H9 (cell line): ENCODE results near the gene SIGLEC7. TPM values are rescaled to one million over a fixed set of nuclear protein-coding genes. Genes with fewer than 3 reads are reported as not detected.

Experiments
- DNase-seq: peaks from one replicate; pipeline ENCODE4 v3.0.0-alpha.2; 2017
- H2AFZ ChIP-seq: one replicate; pipeline ENCODE4 v1.6.1; 2013; ENCODE audit warnings: mild to moderate bottlenecking, low read length, control low read depth, moderate library complexity
- H2AK5ac ChIP-seq: 2 replicates; pipeline ENCODE4 v1.6.1; 2013; ENCODE audit warnings: low read length, control low read depth, mixed read lengths; ENCODE audit not compliant: insufficient read length
- H2BK120ac ChIP-seq: one replicate; pipeline ENCODE4 v1.6.1; 2013; ENCODE audit warnings: low read depth, mild to moderate bottlenecking, low read length, control low read depth, inconsistent platforms; ENCODE audit not compliant: poor library complexity, severe bottlenecking
- H2BK12ac ChIP-seq: 2 replicates; pipeline ENCODE4 v1.6.1; 2013; ENCODE audit warnings: low read length, control low read depth, mixed read lengths, low read depth; ENCODE audit not compliant: insufficient read length
- H2BK15ac ChIP-seq: 2 replicates; pipeline ENCODE4 v1.6.1; 2013; ENCODE audit warnings: low read depth, low read length, control low read depth
- H2BK20ac ChIP-seq: one replicate; pipeline ENCODE4 v1.6.1; 2013; ENCODE audit warnings: low read depth, mild to moderate bottlenecking, low read length, control low read depth, inconsistent platforms; ENCODE audit not compliant: poor library complexity, severe bottlenecking
- H2BK5ac ChIP-seq: 2 replicates; pipeline ENCODE4 v1.6.1; 2013; ENCODE audit warnings: low read length, control low read depth, mixed read lengths; ENCODE audit not compliant: insufficient read length
- H3K14ac ChIP-seq: 2 replicates; pipeline ENCODE4 v1.6.1; 2013; ENCODE audit warnings: low read length, control low read depth; ENCODE audit not compliant: insufficient read depth
- H3K18ac ChIP-seq: 2 replicates; pipeline ENCODE4 v1.6.1; 2013; ENCODE audit warnings: low read depth, mild to moderate bottlenecking, mixed read lengths, low read length, control low read depth; ENCODE audit not compliant: insufficient read length
- H3K23ac ChIP-seq: 2 replicates; pipeline ENCODE4 v1.6.1; 2013; ENCODE audit warnings: low read length, control low read depth, mixed read lengths, low read depth; ENCODE audit not compliant: insufficient read length
- H3K23me2 ChIP-seq: 2 replicates; pipeline ENCODE4 v1.6.1; 2013; ENCODE audit warnings: low read depth, mild to moderate bottlenecking, mixed read lengths, low read length, control low read depth; ENCODE audit not compliant: insufficient read length, poor library complexity, severe bottlenecking
- H3K27ac ChIP-seq: 2 replicates; pipeline ENCODE4 v1.5.1; 2013; ENCODE audit warnings: low read length, control low read depth, mixed read lengths, low read depth; ENCODE audit not compliant: insufficient read length
- H3K27me3 ChIP-seq: 2 replicates; pipeline ENCODE4 v1.6.1; 2013; ENCODE audit warnings: low read length, control low read depth, inconsistent platforms; ENCODE audit not compliant: insufficient read depth
- H3K4ac ChIP-seq: 2 replicates; pipeline ENCODE4 v1.6.1; 2013; ENCODE audit warnings: low read depth, mild to moderate bottlenecking, control low read depth, inconsistent platforms, low read length, moderate library complexity
- H3K4me1 ChIP-seq: 2 replicates; pipeline ENCODE4 v1.6.1; 2013; ENCODE audit warnings: low read length, control low read depth, inconsistent platforms; ENCODE audit not compliant: insufficient read depth
- H3K4me2 ChIP-seq: 2 replicates; pipeline ENCODE4 v1.6.1; 2013; ENCODE audit warnings: low read length, control low read depth, mixed read lengths; ENCODE audit not compliant: insufficient read length, insufficient read depth
- H3K56ac ChIP-seq: 2 replicates; pipeline ENCODE4 v1.6.1; 2013; ENCODE audit warnings: low read depth, mild to moderate bottlenecking, mixed read lengths, low read length, control low read depth; ENCODE audit not compliant: insufficient read length
- H3K79me1 ChIP-seq: 2 replicates; pipeline ENCODE4 v1.6.1; 2013; ENCODE audit warnings: low read depth, mild to moderate bottlenecking, moderate library complexity, low read length, control low read depth, inconsistent platforms; ENCODE audit not compliant: insufficient read depth, poor library complexity, severe bottlenecking
- H3K79me2 ChIP-seq: 2 replicates; pipeline ENCODE4 v1.6.1; 2013; ENCODE audit warnings: low read length, control low read depth, inconsistent platforms; ENCODE audit not compliant: insufficient read depth
- H3K9ac ChIP-seq: 2 replicates; pipeline ENCODE4 v1.6.1; 2013; ENCODE audit warnings: low read length, control low read depth, mixed read lengths; ENCODE audit not compliant: insufficient read length; ENCODE audit errors: extremely low read depth
- H3K9me3 ChIP-seq: one replicate; pipeline ENCODE4 v1.6.1; 2013; ENCODE audit warnings: low read depth, low read length, inconsistent platforms; ENCODE audit not compliant: control insufficient read depth
- H3T11ph ChIP-seq: one replicate; pipeline ENCODE4 v1.6.1; 2013; ENCODE audit warnings: mild to moderate bottlenecking, low read length, control low read depth, inconsistent platforms
- H4K20me1 ChIP-seq: one replicate; pipeline ENCODE4 v1.6.1; 2013; ENCODE audit not compliant: control insufficient read depth, insufficient read length, insufficient read depth
- H4K5ac ChIP-seq: 2 replicates; pipeline ENCODE4 v1.6.1; 2013; ENCODE audit warnings: low read depth, mild to moderate bottlenecking, mixed read lengths, low read length, control low read depth; ENCODE audit not compliant: insufficient read length
- H4K8ac ChIP-seq: replicated peaks from 2 replicates; pipeline ENCODE4 v1.6.1; 2013; ENCODE audit warnings: low read length, control low read depth, mixed read lengths, low read depth; ENCODE audit not compliant: insufficient read length
- H4K91ac ChIP-seq: 2 replicates; pipeline ENCODE4 v1.6.1; 2013; ENCODE audit warnings: low read depth, mild to moderate bottlenecking, moderate library complexity, mixed read lengths, low read length, control low read depth; ENCODE audit not compliant: insufficient read length
- H3K27ac Mint-ChIP-seq, 3 experiments: 2 replicates in 2 of 3; 3 replicates in 1 of 3; pipeline ENCODE4 v1.8.0; 2020 to 2021; ENCODE audit warnings: mixed read lengths in 3 of 3, mild to moderate bottlenecking in 1 of 3, moderate library complexity in 1 of 3
- H3K27me3 Mint-ChIP-seq: 2 replicates; pipeline ENCODE4 v1.8.0; 2021; ENCODE audit warnings: low read depth, mild to moderate bottlenecking, moderate library complexity, mixed read lengths
- H3K36me3 Mint-ChIP-seq, 3 experiments: 2 replicates in 2 of 3; 3 replicates in 1 of 3; pipeline ENCODE4 v1.8.0; 2020 to 2021; ENCODE audit warnings: low read depth in 3 of 3, mixed read lengths in 3 of 3; ENCODE audit not compliant: insufficient read depth in 1 of 3
- H3K4me1 Mint-ChIP-seq, 2 experiments: 2 replicates each; pipeline ENCODE4 v1.8.0; 2020; ENCODE audit warnings: mixed read lengths in 2 of 2
- H3K4me3 Mint-ChIP-seq, 2 experiments: 2 replicates in 1 of 2; 3 replicates in 1 of 2; pipeline ENCODE4 v1.8.0; 2020 to 2021; ENCODE audit warnings: mild to moderate bottlenecking in 2 of 2, mixed read lengths in 2 of 2, moderate library complexity in 1 of 2
- H3K9me3 Mint-ChIP-seq, 2 experiments: 2 replicates in 1 of 2; 3 replicates in 1 of 2; pipeline ENCODE4 v1.8.0; 2020; ENCODE audit warnings: mild to moderate bottlenecking in 2 of 2, mixed read lengths in 2 of 2, moderate library complexity in 1 of 2
- CTCF ChIP-seq: fragments of 200-600 bp; sonication (generic); conservative IDR thresholded peaks from 3 replicates; pipeline ENCODE4 v1.8.0; 2021; ENCODE audit warnings: antibody characterized with exemption, mild to moderate bottlenecking
- WGBS: extraction: QIAGEN DNeasy Blood & Tissue Kit; methylation state at CpG from one replicate; pipeline ENCODE4 v1.1.7; 2013; ENCODE audit warnings: missing lambda C conversion rate, low lambda C conversion rate, mixed read lengths; ENCODE audit not compliant: insufficient read length; ENCODE audit errors: extremely low coverage; 5-methylcytosine and 5-hydroxymethylcytosine counted together
- total RNA-seq: library from RNA; stranded (reverse); gene quantifications from 2 replicates; pipeline ENCODE4 v1.2.1, GENCODE V29; 2021

The SIGLEC7 gene
- total RNA-seq, 1 experiment from 2014 or later: not detected

GRCh38 chr19:51196181-51196580 is 54.1 kb downstream of the SIGLEC7 start:
- Histone ChIP-seq H3K23ac (no peak overlapping the region), H4K20me1 (no peaks in the 10 kb centered on the region), H3K9ac (no peak overlapping the region), H3K27ac (no peak overlapping the region), H2BK15ac (no peak overlapping the region), H4K5ac (no peak overlapping the region), H3K79me2 (no peaks in the 10 kb centered on the region), H2AK5ac (no peak overlapping the region), H3K4ac (no peak overlapping the region), H3T11ph (no peak overlapping the region), H4K91ac (no peak overlapping the region), H3K27me3 (no peaks in the 10 kb centered on the region; the same call in 1 of the 2 replicates), H3K79me1 (no peaks in the 10 kb centered on the region), H3K18ac (no peak overlapping the region), H3K23me2 (peaks cover 3% of the 10 kb centered on the region), H3K14ac (no peak overlapping the region), H3K56ac (no peak overlapping the region), H2BK120ac (no peak overlapping the region), H2BK12ac (no peak overlapping the region), H3K4me2 (no peak overlapping the region), H3K4me1 (no peaks in the 10 kb centered on the region), H2AFZ (no peak overlapping the region), H3K9me3 (no peaks in the 10 kb centered on the region), H4K8ac (no peak overlapping the region), H2BK5ac (no peak overlapping the region), H2BK20ac (no peak overlapping the region)
- Mint-ChIP-seq H3K4me1 (no peaks in the 10 kb centered on the region), H3K27me3 (peaks cover 22% of the 10 kb centered on the region), H3K27ac (no peak overlapping the region), H3K9me3 (peaks cover 0 to 74% of the 10 kb centered on the region in 2 experiments; a peak in 4 of 5 replicates), H3K36me3 (no peaks in the 10 kb centered on the region; a peak in 1 of 7 replicates), H3K4me3 (no peak overlapping the region)
- TF ChIP-seq CTCF: no peak
- DNase-seq: no peak
- WGBS: no CpG with 5 or more reads among the region's 5 CpGs
